Measurements from ENCODE around the gene TRIM14. TPM values are rescaled to one million over a fixed set of nuclear protein-coding genes. Genes with fewer than 3 reads are reported as not detected.

Gene TRIM14
- total RNA-seq, 1 donor from 2014 or later, result 12.8 TPM

GRCh38 chr9:98142182-98142907 lies 23.3 kb upstream of the TRIM14 start:
- Mint-ChIP-seq H3K27me3 (no peaks in the 10 kb centered on the region), H3K9me3 (no peaks in the 10 kb centered on the region), H3K27ac (no peak overlapping the region), H3K4me3 (no peak overlapping the region), H3K36me3 (ENCODE audit: low read depth) (no peaks in the 10 kb centered on the region), H3K4me1 (peaks cover 8% of the 10 kb centered on the region)
- TF ChIP-seq CTCF (IDR thresholded peaks at IDR 0.05), result no peak
- ATAC-seq (ENCODE audit: low read depth) (no peak), DNase-seq (no peak)
- ChIA-PET POLR2A (no interaction called here), CTCF (interaction anchor here (1.0 kb wide), 1 partner anchor 69 kb away, joined by 3 read pairs; no protein-coding TSS in a partner anchor)
- intact Hi-C loops (cut with micrococcal nuclease), result no loop called here

- no peak for TF ChIP-seq CTCF (IDR thresholded peaks at IDR 0.05)
- Mint-ChIP-seq H3K36me3 (ENCODE audit: low read depth) (no peaks in the 10 kb centered on the region), H3K27me3 (no peaks in the 10 kb centered on the region), H3K4me1 (no peaks in the 10 kb centered on the region), H3K9me3 (no peaks in the 10 kb centered on the region), H3K4me3 (no peak overlapping the region), H3K27ac (no peak overlapping the region)
- CTCF ChIA-PET, result no interaction called here
- intact Hi-C loops (cut with micrococcal nuclease), result no loop called here
- ATAC-seq (ENCODE audit: low read depth) (no peak), DNase-seq (no peak)
- POLR2A ChIA-PET, result no interaction called here
Observed at GRCh38 chr9:98140503-98140902, 21.5 kb upstream of the TRIM14 start.

- TF ChIP-seq CTCF (IDR thresholded peaks at IDR 0.05), result no peak
- Mint-ChIP-seq H3K4me3 (no peak overlapping the region), H3K36me3 (ENCODE audit: low read depth) (no peaks in the 10 kb centered on the region), H3K4me1 (peaks cover 6% of the 10 kb centered on the region), H3K27me3 (no peaks in the 10 kb centered on the region), H3K27ac (no peak overlapping the region), H3K9me3 (no peaks in the 10 kb centered on the region)
- CTCF ChIA-PET, result no interaction called here
- DNase-seq (no peak), ATAC-seq (ENCODE audit: low read depth) (no peak)
- POLR2A ChIA-PET, result no interaction called here
- intact Hi-C loops (cut with micrococcal nuclease), result no loop called here
Observed at GRCh38 chr9:98136489-98136888, 17.5 kb upstream of the TRIM14 start.

- Mint-ChIP-seq H3K4me1 (peaks cover 6% of the 10 kb centered on the region), H3K27me3 (no peaks in the 10 kb centered on the region), H3K27ac (no peak overlapping the region), H3K4me3 (no peak overlapping the region), H3K36me3 (ENCODE audit: low read depth) (no peaks in the 10 kb centered on the region), H3K9me3 (no peaks in the 10 kb centered on the region)
- POLR2A ChIA-PET, result no interaction called here
- CTCF ChIA-PET, result no interaction called here
- ATAC-seq (ENCODE audit: low read depth) (no peak), DNase-seq (no peak)
- TF ChIP-seq CTCF (IDR thresholded peaks at IDR 0.05), result no peak
- intact Hi-C loops (cut with micrococcal nuclease), result no loop called here
Observed at GRCh38 chr9:98135938-98136337, 16.9 kb upstream of the TRIM14 start.

- Mint-ChIP-seq H3K36me3 (ENCODE audit: low read depth) (no peaks in the 10 kb centered on the region), H3K9me3 (no peaks in the 10 kb centered on the region), H3K4me3 (no peak overlapping the region), H3K4me1 (peaks cover 6% of the 10 kb centered on the region), H3K27ac (no peak overlapping the region), H3K27me3 (no peaks in the 10 kb centered on the region)
- no peak for TF ChIP-seq CTCF (IDR thresholded peaks at IDR 0.05)
- CTCF ChIA-PET, result no interaction called here
- no peak for ATAC-seq (ENCODE audit: low read depth)
- intact Hi-C loops (cut with micrococcal nuclease), result no loop called here
- DNase-seq, result no peak
- POLR2A ChIA-PET, result no interaction called here
Observed at GRCh38 chr9:98135558-98135934, 16.5 kb upstream of the TRIM14 start.
